COR-L47 (cell line): ENCODE results near the gene RIMS3.
A peak's percentile ranks its signal among the peaks of the same experiment; 100 is the strongest.

Experiments used
- DNase-seq: peaks from one replicate; lab custom pipeline; 2025; lab: John Stamatoyannopoulos, UW

The RIMS3 gene

DNA sequence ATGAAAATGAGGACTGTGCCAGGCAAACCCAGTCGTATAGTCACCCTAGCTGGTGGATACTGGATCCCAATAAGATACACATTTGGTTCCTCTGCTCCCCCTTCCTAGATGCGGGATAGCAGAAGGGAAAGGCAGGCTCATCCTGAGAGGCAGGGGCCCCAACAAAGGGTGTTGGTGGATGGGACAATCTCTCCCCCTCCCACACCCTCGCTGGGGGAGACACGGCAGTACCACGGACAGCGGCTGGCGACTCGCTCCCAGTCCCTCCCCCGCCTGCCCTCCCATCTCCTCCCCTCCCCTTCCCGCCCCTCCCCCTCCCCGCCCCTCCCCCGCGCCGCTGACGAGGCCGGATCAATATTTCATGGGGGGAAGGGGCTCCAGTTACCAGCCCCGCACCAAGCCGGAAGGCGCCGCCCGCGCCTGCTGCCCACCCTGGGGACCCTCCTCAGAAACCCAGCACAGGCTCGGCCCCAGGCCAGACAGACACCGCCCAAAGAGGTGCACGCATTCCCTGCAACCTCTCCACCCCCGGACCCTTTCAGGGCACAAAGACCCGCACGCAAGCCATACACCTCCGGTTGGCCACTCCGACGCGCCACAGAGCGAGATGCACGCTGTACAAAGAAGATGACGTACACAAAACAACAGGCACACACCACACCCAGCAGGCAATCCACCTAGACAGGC is 11.5 kb downstream of the RIMS3 start:
- no peak for DNase-seq

DNA sequence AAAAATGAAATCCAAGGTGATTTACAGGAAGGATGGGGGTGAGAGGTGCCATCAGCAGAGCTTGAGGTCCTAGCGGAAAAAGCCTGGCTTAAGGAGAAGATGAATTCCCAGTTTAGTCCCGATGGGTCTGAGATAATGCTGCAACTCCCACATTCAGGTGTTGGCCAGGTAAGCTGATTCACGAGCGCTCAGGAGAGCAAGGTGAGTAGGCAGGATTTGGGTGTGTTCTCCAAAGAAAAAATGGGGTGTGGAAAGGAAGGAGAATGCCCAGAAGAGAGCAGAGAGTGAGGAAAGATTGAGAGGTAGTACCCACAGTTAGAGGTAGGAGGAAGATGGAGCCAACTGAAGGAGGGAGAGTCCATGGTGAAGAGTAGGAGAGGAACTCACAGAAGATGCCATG is 12.5 kb downstream of the RIMS3 start:
- DNase-seq = no peak

DNA sequence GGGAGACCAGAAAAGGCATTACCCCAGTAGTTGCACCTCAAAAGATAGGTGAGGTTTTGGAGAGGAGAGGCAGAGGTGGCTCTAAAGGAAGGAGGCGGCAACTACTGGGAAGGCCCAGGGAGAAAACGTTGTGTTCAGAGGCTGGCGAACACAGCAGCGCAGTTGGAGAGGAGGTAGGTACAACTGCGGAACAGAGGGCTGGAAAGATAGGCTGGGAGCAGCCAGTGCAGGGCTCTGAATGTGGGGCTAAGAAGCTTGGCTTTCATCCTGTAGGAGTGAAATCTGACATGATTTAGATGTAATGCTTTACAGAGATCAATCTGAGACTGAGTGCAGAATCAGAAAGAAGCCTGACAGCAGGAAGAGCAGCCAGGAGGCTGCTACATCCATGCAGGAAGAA is 13.0 kb downstream of the RIMS3 start:
- no peak for DNase-seq

DNA sequence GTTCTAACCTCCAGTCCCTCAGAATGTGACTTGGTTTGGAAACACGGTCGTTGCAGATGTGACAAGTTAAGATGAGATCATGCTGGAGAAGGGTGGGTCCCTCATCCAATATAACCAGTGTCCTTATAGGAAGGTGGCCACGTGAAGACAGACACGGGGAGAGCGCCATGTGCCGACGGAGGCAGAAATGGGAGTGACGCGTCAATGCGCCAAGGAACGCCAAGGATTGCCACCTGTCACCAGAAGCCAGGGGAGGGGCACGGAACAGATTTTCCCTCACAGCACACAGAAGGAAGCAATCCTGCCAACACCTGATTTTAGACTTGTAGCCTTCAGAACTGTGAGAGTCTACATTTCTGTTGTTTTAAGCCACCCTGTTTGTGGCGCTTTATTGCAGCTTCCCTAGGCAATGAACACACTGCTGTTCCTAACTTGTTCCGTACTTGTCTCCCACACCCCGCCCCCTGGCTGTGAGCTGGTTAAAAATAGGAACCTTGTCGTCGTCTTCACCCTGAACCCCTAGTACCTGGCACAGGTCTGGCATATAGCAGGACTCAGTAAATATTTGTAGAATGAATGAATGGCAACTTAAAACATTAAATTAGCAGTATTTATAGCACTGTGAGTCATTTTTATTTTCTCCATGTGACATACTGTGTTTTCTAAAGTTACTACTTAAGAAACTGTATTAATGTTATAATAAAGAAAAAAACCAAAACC is 14.2 kb downstream of the RIMS3 start:
- no peak for DNase-seq

GRCh38 chr1:40650075-40650474 is 15.4 kb downstream of the RIMS3 start:
- DNase-seq = no peak

GRCh38 chr1:40649592-40649930 is 15.9 kb downstream of the RIMS3 start:
- DNase-seq = no peak

GRCh38 chr1:40648928-40649591 is 16.4 kb downstream of the RIMS3 start:
- peak; percentile 54 for DNase-seq

GRCh38 chr1:40648200-40648599 is 17.3 kb downstream of the RIMS3 start:
- DNase-seq = no peak

DNA sequence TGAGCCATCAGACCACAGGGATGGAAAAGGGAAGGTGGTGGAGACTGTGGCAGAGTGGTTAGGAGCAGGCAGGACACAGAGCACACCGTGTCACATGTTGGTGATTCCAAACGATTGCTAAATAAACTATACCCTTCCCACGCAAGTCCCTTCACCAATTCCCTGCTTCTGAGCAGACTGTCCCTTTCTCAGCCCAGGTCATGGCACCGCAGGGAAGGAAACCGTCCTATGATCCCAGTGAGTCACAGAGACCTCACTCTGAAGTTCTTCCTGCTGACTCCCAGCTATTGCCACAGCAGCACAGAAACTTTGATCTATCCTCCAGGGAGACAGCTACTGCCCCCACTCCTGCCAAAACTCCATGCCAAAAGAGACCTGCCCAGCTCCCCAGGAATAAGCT is 19.2 kb downstream of the RIMS3 start:
- DNase-seq = no peak

DNA sequence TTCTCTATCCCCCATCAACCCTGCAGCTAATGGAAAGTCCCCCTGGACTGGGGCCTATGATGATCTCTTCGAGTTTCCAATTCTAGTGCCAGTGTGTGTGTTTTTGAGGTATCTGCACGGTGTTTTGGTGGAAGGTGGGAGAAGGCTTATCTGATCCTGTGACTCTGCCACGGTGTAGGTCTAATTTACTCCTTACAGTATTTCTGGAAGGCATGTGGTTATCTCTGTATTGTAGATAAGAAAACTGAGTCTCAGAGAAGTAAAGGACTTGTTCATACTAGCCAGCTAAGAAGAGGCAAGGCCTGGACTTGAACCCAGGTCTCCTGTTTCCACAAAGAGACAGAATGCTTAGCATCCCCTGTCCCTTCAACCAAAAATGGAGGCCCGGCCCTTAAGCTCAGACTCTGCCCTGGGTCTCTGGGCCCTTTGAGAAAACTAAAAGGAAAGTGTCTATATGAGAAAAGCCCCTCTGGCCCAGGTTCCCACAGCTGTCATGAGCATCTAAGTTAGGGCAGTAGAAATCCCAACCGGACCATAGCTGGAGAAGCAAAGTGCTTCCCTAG is 20.3 kb downstream of the RIMS3 start:
- no peak for DNase-seq

DNA sequence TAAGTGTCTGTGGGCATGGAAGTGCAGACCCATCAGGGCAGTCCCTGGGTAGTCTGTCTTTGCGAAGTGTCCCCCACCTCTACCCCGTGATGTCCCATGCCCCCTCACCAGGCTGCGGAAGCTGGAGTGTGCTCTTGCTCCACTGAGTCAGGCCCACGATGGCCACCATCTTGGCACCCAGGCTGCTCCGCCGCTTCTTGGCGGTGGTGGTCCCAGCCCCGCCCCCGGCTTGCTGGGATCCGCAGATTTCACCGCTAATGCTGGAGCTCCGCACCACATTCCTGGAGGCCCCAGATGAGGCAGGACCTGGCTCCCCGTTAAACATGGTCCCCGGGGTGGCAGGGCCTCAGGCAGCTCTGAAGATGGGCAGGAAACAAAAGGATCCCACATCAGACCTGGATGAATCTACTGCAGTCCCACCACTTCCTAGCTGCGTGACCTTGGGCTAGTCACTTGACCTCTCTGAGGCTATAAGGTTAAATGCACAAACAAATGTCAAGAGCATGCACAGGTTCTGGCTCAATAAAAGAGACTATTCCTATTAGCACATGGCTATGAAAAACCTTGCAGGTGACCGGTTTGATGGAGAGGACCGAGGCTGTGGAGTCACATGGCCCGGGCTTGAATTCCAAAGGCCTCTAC is 23.8 kb downstream of the RIMS3 start:
- no peak for DNase-seq

DNA sequence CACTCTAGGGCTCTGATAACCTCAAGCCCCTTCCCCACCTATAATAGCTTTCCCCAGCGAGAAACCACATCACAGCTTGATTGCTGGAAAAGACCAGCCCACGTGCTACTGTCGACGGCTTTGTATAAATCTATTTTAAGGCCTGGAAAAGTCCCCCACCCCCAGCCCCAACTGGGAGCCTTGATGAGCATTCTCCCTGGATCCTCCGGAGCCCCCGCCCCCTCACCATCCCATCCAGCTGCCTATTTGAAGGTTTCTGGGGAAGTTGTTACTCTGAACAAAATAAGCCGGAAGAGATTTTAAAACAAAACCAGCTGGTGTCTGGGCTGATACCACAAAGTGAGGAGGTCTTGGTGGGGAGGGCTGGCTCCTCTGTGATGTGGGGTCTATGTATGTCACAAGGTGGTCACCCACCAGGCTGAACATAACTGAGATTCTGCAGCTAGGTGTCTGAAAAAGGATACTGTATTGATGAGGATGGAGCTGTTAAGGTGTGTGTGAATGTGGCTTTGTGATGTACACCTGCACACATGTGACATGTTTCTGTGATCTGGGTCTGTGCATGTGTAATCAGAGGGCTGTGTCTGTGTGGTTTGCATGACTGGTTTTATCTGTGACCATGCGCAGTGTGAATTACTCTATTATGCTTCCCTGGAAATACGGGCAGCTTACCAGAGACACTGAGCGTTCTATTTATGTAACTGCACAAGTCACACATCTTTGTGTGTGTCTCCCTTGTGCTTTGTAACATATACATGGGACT is 25.0 kb downstream of the RIMS3 start:
- no peak for DNase-seq

GRCh38 chr1:40638097-40639036 is 27.1 kb downstream of the RIMS3 start:
- DNase-seq = no peak

DNA sequence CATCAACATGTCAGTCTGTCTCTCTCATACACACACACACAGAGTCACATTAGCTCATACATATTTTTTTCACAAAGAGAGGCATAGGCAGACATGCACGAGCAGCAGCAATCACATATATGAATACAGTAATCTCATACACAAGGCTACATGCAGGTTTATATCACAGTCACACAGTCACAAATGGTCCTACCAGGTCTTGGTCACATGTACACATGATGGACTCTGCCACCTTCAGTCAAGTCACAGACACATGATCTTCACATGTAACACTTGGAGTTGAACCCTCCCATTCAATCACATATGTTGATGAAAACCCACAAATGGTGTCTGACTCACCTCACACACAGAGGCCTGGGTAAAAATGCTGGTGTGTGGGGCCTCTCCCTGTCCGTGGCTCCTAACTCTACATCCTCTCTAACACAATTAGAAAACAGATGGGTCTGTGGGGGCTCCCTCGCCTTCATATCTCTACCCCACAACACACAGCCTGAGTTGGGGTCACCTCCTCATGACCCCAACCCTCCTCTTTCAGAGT is 27.9 kb downstream of the RIMS3 start:
- no peak for DNase-seq

DNA sequence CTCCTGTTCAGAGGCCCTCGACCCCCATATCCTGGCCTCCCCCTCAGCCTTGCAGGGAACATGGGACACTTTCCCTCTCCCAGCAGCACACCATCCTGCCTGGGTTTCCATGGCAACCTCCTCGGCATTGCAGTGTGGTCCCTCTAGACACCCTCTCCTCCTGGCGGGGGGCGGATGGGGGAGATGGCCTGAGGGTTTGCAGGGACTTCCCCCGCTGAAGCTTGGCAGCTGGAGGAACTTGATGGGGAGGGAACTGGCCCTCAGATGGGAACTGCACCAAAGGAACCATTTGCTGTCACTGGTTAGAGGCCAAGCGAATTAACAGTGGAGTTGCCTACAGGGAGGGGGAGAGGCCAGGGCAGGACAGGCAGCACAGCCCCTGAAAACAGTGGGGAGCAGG is 28.7 kb downstream of the RIMS3 start:
- peak; percentile 10 for DNase-seq

- no peak for DNase-seq
These were observed 29.6 kb downstream of the RIMS3 start for GRCh38 chr1:40635763-40636500.

- DNase-seq = no peak
These were observed 30.4 kb downstream of the RIMS3 start for GRCh38 chr1:40634901-40635655.

GRCh38 chr1:40633931-40634376 is 31.5 kb downstream of the RIMS3 start:
- no peak for DNase-seq

- DNase-seq = no peak
These were observed 32.0 kb downstream of the RIMS3 start for GRCh38 chr1:40633523-40633922.
